K562 (cell line): Measurements from ENCODE around the gene SLC34A3. TPM values are rescaled to one million over a fixed set of nuclear protein-coding genes. Genes with fewer than 3 reads are reported as not detected.
A peak's percentile ranks its signal among the peaks of the same experiment; 100 is the strongest.

Experiments
- CREB1 ChIP-seq, 2 experiments: sonication (generic) in 1 of 2; formaldehyde crosslinking in 1 of 2; IDR thresholded peaks; 2 replicates each; pipeline versions ENCODE4 v1.6.1 to v1.8.0; 2012 to 2022; ENCODE audit warnings: inconsistent platforms in 1 of 2, mild to moderate bottlenecking in 1 of 2, missing genetic modification reagents in 1 of 2, moderate library complexity in 1 of 2
- HNRNPL ChIP-seq: fragments of 200-400 bp; formaldehyde crosslinking; IDR thresholded peaks from 2 replicates; pipeline ENCODE4 v1.6.1; 2017; ENCODE audit warnings: low read depth, mild to moderate bottlenecking, low read length
- REST ChIP-seq, 2 experiments: fragments of 450-650 bp; formaldehyde crosslinking in 1 of 2; IDR thresholded peaks; 2 replicates each; pipeline versions ENCODE4 v1.4.0 to v1.6.1; 2014 to 2020; ENCODE audit warnings: mild to moderate bottlenecking in 2 of 2, borderline replicate concordance in 1 of 2, low read depth in 1 of 2
- TARDBP ChIP-seq: fragments of 450-650 bp; IDR thresholded peaks from 2 replicates; pipeline ENCODE4 v1.6.1; 2016
- VEZF1 ChIP-seq: fragments of 200-800 bp; sonication (Bioruptor generic); IDR thresholded peaks from 2 replicates; pipeline ENCODE4 v1.6.1; 2017; ENCODE audit warnings: missing genetic modification characterization, missing compliant biosample characterization
- XRCC5 ChIP-seq: fragments of 200-400 bp; formaldehyde crosslinking; IDR thresholded peaks from 2 replicates; pipeline ENCODE4 v1.6.1; 2017; ENCODE audit warnings: low read depth, mild to moderate bottlenecking, low read length
- polyA plus RNA-seq, 8 experiments: library from polyadenylated mRNA; depleted of rRNA in 4 of 8; stranded (reverse) in 5 of 8; unstranded in 3 of 8; fragments of >200 nt; fragmentation: Nextera tagmentation in 2 of 8; fragmentation: Illumina TruSeq in 1 of 8; extraction: Ambion mirVana in 2 of 8; extraction: Trizol in 1 of 8; gene quantifications; 2 replicates each; pipeline versions ENCODE4 v1.2.1 to v1.2.3, GENCODE V29; 2011 to 2014; ENCODE audit warnings: inconsistent platforms in 1 of 8, missing spikeins in 1 of 8
- total RNA-seq, 7 experiments: library from RNA; depleted of rRNA in 6 of 7; stranded (reverse); fragments of >200 nt in 6 of 7; fragmentation: Illumina TruSeq in 2 of 7; extraction: Trizol in 2 of 7; gene quantifications; 2 replicates each; pipeline versions ENCODE4 v1.2.1 to v1.2.3, GENCODE V29; 2011 to 2021; ENCODE audit warnings: low replicate concordance in 1 of 7

SLC34A3 gene
- total and polyA plus RNA-seq, 9 of the 15 experiments (the other 6 are each of a cell fraction or from before 2014, with no cell fraction given): not detected

- peak; percentile 20; the same call in 1 of the 2 replicates for TF ChIP-seq VEZF1 (CRISPR knock-in tag)
- TF ChIP-seq CREB1 (IDR thresholded peaks at IDR 0.05): no peak
- no peak for TF ChIP-seq CREB1 (CRISPR knock-in tag; IDR thresholded peaks at IDR 0.05)
- TF ChIP-seq HNRNPL: peak; percentile 76
- no peak for TF ChIP-seq XRCC5
- TF ChIP-seq TARDBP: no peak
- TF ChIP-seq REST (IDR thresholded peaks at IDR 0.05; ENCODE audit: borderline replicate concordance): no peak
- TF ChIP-seq REST (CRISPR knock-in tag; IDR thresholded peaks at IDR 0.05; ENCODE audit: low read depth): peak; percentile 42; the same call in 1 of the 2 replicates
Observed at GRCh38 chr9:137222190-137223077, 8.3 kb upstream of the SLC34A3 start, which contains the start of gene RNF208 (continued).
